GM12872 (cell line): ENCODE data around the gene MDFIC2.

ENCODE experiments used
- CTCF ChIP-seq: IDR thresholded peaks from 3 replicates; pipeline ENCODE4 v1.5.1; 2011; ENCODE audit warnings: low read depth, mild to moderate bottlenecking, low read length, moderate library complexity; ENCODE audit not compliant: insufficient read depth

MDFIC2 gene

GRCh38 chr3:70177881-70178645 is 134.4 kb downstream of the MDFIC2 start:
- no peak for TF ChIP-seq CTCF

DNA sequence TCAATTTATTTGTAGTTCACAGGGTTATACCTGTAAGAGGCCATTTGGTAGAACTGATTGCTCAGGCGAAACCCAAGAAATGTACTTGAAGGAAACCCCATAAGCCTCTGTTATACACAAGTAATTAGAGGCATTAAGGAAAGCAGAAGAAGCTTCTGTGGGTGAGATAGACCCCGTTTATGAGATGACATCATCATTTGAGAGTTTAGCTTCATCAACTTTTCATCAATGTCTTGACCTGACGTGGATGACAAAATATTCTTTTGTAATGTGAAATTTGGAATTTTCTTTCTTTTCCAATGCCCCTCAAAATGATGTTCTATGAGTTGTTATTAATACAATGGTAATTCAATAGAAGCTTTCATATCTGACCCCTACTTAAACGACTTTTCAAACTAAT is 136.2 kb downstream of the MDFIC2 start:
- no peak for TF ChIP-seq CTCF

DNA sequence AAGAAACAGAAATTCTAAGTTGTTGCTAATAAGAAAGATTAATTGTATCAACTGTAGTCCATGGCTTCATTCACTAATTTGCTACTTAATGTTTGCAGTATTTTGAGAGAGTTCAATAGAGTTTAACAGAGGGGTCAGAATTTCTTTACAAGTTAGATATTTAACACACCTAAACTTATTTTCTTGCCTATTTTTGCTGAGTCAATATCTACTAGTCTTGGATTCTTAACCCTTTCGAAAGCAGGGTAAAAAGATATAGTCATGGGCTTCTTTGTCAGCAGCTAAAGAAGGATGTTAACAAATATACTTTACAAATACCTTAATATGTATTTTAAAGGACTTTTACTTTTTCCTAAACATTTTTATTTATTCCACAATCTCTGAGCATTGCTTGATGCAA is 155.6 kb downstream of the MDFIC2 start:
- TF ChIP-seq CTCF, result no peak

DNA sequence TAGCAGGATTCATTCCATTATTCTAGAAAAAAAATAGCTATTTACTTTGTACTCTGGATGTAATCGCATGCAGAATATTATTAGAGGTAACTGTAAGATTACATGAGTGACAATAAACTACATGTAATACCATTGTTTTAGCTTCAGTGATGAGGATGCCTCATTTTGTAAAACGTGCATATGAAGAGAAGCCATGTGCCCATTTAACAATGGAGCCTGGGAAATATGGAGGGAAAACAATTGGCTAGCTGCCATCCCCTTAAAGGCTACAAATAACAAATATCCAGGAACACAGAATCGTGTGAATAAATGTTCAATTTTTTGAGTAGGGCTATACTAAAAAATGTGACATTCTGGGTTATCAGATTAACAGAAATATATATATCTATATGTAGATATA is 161.8 kb downstream of the MDFIC2 start:
- no peak for TF ChIP-seq CTCF

- no peak for TF ChIP-seq CTCF
These were observed 162.6 kb downstream of the MDFIC2 start for GRCh38 chr3:70149714-70150400.
